ENCODE results near the gene IGFBP3. TPM values are rescaled to one million over a fixed set of nuclear protein-coding genes. Genes with fewer than 3 reads are reported as not detected.

IGFBP3 gene
- total RNA-seq, 1 experiment from 2014 or later = 224 TPM

DNA sequence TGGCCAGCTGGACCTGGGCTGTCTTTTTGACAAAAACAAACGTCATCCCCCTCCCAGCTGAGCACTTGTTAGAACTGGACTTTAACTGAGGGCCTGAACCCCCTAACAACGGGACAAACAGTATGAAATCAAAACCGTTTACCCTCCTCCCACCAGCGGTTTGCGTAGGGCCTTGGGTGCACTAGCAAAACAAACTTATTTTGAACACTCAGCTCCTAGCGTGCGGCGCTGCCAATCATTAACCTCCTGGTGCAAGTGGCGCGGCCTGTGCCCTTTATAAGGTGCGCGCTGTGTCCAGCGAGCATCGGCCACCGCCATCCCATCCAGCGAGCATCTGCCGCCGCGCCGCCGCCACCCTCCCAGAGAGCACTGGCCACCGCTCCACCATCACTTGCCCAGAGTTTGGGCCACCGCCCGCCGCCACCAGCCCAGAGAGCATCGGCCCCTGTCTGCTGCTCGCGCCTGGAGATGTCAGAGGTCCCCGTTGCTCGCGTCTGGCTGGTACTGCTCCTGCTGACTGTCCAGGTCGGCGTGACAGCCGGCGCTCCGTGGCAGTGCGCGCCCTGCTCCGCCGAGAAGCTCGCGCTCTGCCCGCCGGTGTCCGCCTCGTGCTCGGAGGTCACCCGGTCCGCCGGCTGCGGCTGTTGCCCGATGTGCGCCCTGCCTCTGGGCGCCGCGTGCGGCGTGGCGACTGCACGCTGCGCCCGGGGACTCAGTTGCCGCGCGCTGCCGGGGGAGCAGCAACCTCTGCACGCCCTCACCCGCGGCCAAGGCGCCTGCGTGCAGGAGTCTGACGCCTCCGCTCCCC, 32.7 kb downstream of the IGFBP3 start, which contains the start of gene IGFBP1:
IGFBP1 (plus strand) TSS at position 304 of the 808 bp plus-strand sequence; CDS start at position 469, 165 bp downstream.
- H3K36me3 ChIP-seq = no peaks in the 10 kb centered on the region
- H3K27me3 ChIP-seq = no peaks in the 10 kb centered on the region
- DNase-seq = no peak
- no peaks in the 10 kb centered on the region for H3K9me3 ChIP-seq
- H3K4me3 ChIP-seq = peak within 1 kb of the TSS; percentile 35

DNA sequence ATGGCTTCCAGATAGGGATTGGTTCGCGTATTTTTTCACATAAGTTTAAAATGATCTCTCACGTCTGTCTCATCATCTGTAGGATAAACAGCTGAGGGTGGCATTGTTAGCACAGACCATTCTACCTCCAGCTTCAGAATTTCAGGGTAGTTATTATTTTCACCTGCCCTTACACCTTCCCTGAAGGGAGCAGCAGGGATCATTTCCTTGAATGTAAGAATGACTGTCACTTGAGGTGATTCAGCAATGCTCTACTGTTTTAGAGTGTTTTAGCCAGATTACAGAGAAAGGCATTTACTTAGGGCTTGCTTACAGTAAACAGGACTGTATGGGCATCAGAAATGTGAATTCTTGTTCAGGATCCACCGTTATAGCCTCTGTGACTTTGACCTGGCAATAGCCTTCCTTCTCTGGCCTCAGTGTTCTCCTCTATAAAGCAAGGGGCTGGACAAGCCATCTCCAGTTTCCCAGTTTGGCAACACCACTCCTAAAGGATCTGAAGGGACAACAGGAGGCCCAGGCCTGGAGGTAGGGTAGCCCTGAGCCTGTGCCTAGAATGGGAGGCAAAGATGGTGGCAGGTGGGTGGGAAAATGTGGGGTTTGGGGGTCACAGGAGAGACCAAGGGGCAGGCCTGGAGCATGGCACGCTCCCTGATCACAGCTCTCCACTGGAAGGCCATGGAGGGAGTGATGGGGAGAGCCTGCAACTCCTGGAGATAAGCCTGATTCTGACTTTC, 34.0 kb downstream of the IGFBP3 start:
- Histone ChIP-seq H3K27me3 (no peaks in the 10 kb centered on the region), H3K9me3 (no peaks in the 10 kb centered on the region), H3K36me3 (no peaks in the 10 kb centered on the region), H3K4me3 (no peak overlapping the region)
- DNase-seq = no peak

DNA sequence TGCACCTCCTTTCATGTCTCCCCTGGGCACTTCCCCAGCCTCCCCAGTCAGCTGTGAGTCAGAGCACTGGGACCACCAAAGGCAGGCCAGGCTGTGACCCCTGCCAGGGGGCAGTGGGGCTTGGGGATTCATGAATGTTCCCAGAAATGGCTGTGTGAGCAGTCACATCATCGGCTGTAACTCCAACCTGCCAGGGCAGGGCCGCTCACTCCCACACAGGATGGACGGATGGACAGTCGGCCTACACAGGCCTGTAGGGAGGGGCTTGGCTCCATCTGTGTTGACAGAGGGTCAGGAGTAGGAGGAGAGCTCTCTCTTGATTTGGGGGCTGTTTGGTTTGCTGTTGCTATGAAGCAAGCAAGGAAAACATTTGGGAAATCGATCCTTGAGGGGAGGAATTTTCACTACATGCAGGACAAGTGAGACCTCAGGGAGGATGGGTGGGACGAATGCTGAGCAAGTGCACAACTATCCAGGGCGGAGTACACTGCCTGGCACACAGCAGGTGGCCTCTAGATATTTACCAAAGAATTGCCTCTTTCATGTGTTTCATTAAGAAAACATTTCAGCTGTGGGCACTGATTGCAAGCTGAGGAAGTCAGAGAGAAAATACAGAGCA, 35.7 kb downstream of the IGFBP3 start:
- no peaks in the 10 kb centered on the region for H3K36me3 ChIP-seq
- no peaks in the 10 kb centered on the region for H3K9me3 ChIP-seq
- peak; percentile 89 for DNase-seq
- no peaks in the 10 kb centered on the region for H3K27me3 ChIP-seq
- H3K4me3 ChIP-seq = no peak overlapping the region

DNA sequence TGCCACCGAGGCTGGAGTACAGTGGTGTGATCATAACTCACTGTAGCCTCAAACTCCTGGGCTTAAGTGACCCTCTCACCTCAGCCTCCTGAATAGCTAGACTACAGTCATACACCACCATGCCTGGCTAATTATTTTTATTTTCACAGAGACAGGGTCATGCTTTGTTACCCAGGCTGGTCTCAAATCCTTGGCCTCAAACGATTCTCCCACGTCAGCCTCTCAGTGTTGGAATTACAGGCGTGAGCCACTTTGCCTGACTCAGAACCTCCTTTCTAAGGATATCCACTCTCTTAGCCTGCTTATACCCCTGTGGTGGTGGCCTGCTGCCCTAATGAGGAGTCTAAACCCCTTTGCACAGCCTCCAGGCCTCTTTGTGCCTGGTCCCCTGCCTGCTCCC, 36.9 kb downstream of the IGFBP3 start:
- DNase-seq = no peak
- H3K4me3 ChIP-seq = no peak overlapping the region
- H3K27me3 ChIP-seq = no peaks in the 10 kb centered on the region
- H3K36me3 ChIP-seq = no peaks in the 10 kb centered on the region
- H3K9me3 ChIP-seq = no peaks in the 10 kb centered on the region

DNA sequence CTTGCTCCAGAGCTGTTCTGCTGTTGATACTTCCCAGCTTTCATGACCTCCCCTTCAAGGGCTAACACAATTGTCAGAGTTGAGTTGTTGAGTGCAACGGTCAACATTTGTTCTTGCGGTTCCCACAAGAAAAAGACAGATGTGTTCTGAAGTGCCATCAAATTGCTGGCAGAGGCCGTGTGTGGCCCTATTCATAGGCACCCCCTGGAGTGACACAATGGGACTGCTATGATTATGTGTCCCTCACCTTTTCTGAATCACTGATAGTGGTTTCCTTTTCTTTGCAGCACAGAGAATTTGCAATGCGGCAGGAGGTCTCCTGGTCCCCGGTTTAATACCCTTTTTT, 38.6 kb downstream of the IGFBP3 start:
- no peak for DNase-seq
- H3K27me3 ChIP-seq = no peaks in the 10 kb centered on the region
- H3K4me3 ChIP-seq = no peak overlapping the region
- peaks cover 6% of the 10 kb centered on the region; the same call in 1 of the 2 replicates for H3K9me3 ChIP-seq
- H3K36me3 ChIP-seq = no peaks in the 10 kb centered on the region

DNA sequence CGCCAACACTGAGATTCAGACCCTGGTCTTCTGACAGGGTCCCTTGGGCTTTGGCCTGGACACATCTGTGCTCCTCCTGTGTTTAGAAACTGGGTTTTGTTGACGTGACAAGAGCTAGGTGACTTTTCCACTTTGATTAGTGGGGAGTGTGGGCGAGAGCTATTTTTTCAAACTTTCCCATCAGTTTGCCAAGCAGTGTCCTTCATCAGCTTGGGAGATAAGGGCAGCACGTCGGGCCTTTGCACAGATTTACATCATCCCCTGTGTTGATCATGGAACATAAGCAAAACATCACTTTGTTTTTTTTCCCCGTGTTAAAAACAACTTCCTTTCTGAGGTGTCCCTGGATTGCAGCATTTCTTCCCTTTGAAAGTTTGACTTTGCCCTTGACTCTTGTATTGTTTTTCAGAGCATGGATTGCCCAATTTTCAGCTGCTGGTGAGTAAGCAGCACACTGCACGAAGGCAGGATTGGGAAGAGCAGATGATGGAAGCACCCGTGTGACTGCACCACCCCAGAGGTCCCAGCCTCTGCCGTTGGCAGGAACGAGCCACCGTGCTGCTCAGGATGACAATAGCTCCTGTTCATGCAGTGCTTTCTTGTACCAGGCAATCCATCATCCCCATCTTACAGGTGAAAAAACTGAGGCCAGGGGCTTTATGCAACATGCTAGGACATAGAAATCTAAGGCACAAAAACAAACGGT, 39.2 kb downstream of the IGFBP3 start:
- H3K36me3 ChIP-seq = no peaks in the 10 kb centered on the region
- no peak overlapping the region for H3K4me3 ChIP-seq
- H3K9me3 ChIP-seq = peaks cover 6% of the 10 kb centered on the region; the same call in 1 of the 2 replicates
- DNase-seq = peak; percentile 48
- H3K27me3 ChIP-seq = no peaks in the 10 kb centered on the region

DNA sequence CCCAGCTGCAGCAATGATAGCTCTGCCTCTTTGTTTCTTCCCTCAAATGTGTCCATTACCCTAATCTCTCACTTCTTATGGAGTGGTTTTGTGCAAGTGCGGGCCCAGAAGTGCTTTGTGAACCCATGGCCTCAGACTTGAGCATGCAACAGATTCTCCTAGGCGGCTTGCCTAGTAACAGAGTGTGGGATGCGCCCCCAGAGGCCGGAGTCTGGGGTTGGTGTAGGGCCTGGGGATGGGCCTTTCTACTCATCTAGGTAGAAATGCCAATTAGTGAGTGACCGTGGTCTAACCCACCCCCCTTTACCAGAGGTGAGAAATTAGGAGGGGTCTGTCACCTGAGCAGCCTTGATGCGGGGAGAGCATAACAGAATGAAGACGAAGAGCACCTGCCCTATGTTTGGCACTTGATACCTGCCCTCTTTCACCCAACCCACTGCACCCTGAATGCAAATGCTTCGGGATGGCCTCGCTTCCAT, 39.8 kb downstream of the IGFBP3 start:
- H3K4me3 ChIP-seq = no peak overlapping the region
- peaks cover 6% of the 10 kb centered on the region; the same call in 1 of the 2 replicates for H3K9me3 ChIP-seq
- no peaks in the 10 kb centered on the region for H3K36me3 ChIP-seq
- no peaks in the 10 kb centered on the region for H3K27me3 ChIP-seq
- no peak for DNase-seq

DNA sequence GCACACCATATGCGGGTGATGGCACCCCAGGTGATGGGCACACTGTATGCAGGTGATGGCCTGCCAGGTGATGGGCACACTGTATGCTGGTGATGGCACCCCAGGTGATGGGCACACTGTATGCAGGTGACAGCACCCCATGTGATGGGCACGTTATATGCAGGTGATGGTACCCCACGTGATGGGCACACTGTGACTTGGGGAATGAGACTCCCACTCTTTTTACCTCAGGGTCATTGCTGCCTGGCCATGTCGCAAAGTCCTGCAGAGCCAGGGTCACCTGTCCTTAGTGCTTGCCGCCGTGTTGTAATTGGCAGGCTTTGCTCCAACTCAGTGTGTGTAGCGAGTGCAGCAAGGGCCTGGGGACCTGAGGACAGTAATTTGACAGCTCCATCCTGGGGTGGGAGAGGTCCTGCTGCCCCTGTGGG, 40.6 kb downstream of the IGFBP3 start:
- Histone ChIP-seq H3K27me3 (no peaks in the 10 kb centered on the region), H3K9me3 (peaks cover 6% of the 10 kb centered on the region; the same call in 1 of the 2 replicates), H3K36me3 (no peaks in the 10 kb centered on the region), H3K4me3 (no peak overlapping the region)
- no peak for DNase-seq

DNA sequence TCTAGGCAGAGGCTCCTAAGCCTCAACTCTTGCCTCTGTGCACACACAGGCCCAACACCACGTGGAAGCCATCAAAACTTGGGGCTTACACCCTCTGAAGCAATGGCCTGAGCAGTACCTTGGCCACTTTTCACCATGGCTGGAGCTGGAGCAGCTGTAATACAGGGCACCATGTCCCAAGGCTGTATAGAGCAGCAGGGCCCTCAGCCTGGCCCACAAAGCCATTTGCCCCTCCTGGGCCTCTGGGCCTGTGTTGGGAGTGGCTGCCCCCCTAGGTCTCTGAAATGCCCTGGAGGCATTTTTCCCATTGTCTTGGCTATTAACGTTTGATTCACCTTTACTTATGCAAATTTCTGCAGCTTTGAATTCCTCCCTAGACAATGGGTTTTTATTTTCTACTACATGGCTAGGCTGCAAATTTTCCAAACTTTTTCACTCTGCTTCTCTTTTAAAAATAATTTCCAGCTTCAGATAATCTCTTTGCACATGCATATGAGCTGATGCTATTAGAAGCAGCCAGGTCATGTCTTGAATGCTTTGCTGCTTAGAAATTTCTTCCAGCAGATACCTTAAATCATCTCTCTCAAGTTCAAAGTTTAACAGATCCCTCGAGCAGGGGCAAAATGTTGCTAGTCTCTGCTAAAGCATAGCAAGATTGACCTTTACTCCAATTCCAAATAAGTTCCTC, 42.5 kb downstream of the IGFBP3 start:
- no peaks in the 10 kb centered on the region for H3K36me3 ChIP-seq
- H3K9me3 ChIP-seq = peaks cover 6% of the 10 kb centered on the region; the same call in 1 of the 2 replicates
- H3K27me3 ChIP-seq = no peaks in the 10 kb centered on the region
- H3K4me3 ChIP-seq = no peak overlapping the region
- DNase-seq = no peak

DNA sequence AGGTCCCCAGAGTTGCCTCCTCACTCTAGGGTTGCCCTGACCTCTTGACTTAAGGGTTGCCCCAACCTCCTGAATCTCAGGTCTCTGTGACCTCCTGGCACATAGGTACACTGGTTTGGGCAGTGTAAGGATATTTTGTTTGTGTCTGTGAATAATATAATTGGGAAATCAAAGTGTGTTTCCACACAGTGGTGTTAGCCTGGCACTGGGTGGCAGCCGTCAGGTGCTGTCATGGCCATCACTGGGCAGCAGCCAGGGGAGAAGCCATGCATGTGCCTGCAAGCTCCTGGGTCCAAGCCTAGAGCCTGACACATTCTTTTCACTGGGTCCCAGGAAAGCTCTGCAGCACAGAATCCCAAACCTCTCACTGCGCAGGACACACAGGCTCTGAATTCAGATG, 44.6 kb downstream of the IGFBP3 start:
- no peak for DNase-seq
- H3K27me3 ChIP-seq = no peaks in the 10 kb centered on the region
- H3K9me3 ChIP-seq = peaks cover 6% of the 10 kb centered on the region; the same call in 1 of the 2 replicates
- H3K4me3 ChIP-seq = no peak overlapping the region
- H3K36me3 ChIP-seq = no peaks in the 10 kb centered on the region

DNA sequence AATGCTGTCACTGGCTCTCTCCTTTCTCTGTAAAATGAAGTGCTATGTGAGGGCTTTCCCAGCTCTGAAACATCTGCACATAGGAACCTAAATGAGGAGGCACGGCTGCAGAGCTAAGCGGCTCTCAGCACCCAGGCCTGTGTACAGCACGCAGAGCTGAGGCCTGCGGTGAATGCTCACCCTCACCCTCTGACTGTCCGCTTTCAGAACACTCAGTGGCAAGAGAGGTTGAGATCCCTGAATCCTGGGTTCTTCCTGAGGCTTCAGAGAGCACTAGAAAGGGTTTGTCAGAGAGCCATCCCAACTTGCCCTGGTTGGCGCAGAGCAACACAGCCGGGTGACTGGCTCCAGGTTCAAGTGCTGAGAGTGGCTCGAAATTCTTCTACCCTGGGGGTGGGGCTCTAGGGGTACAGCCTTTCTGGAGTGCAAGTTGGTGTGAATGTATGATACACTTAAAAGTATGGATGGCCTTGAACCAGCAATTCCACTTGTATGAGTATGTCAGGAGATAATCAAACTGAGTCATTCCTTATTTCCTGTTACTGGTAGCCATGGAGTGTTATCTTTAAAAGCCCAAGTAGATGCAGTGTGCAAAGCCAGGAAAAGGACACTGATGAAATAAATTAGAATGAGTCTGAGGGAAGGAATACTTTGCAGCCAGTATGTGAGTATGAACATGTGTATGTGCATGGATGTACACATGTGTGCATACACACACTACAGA, 46.5 kb downstream of the IGFBP3 start:
- peaks cover 6% of the 10 kb centered on the region; the same call in 1 of the 2 replicates for H3K9me3 ChIP-seq
- H3K36me3 ChIP-seq = no peaks in the 10 kb centered on the region
- DNase-seq = peak; percentile 71
- H3K27me3 ChIP-seq = no peaks in the 10 kb centered on the region
- no peak overlapping the region for H3K4me3 ChIP-seq

DNA sequence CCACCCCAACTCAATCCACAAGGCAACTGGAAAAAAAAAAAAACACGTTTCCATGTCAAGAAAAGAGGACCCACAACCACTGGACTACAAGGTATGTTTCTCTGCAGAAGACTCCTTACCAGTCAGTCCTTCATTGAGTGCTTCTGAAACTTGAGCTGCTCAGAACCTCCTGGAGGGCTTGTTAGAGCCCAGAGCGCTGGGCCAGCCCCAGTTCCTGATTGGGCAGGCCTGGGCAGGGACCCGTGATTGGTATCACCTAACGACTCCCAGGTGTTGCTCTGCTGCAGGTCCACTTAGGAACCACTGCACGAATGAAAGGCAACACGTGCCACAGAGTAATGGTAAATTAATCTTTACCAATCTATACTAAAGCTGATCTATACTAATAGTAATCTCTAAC, 47.7 kb downstream of the IGFBP3 start:
- Histone ChIP-seq H3K4me3 (no peak overlapping the region), H3K36me3 (no peaks in the 10 kb centered on the region), H3K27me3 (no peaks in the 10 kb centered on the region), H3K9me3 (peaks cover 3% of the 10 kb centered on the region; the same call in 1 of the 2 replicates)
- no peak for DNase-seq

DNA sequence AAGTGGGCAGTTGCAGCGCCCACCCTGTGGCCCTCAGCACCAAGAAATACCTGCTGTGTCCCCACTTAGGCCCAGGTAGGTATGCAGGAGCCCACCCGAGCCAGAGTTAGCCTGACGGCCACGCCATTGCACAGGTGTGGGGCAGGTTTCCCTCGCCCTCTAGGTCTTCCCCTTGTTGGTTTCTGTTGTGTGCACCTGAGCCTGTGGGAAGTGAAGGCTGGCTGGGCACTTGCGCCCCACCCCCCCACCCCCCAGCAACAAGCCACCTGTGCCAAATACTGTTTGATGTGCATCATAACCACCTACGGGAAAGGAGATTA, 48.1 kb downstream of the IGFBP3 start, which contains the start of gene CCDC201:
CCDC201 (minus strand) TSS at position 48 of the 320 bp plus-strand sequence. CDS start 75 bp downstream, outside the sequence.
- H3K27me3 ChIP-seq = no peaks in the 10 kb centered on the region
- H3K36me3 ChIP-seq = no peaks in the 10 kb centered on the region
- no peak for DNase-seq
- 0 out of 2 replicates have a peak, but pooled peaks cover 3% of the 10 kb centered on the region for H3K9me3 ChIP-seq
- no peak within 1 kb of the TSS for H3K4me3 ChIP-seq

DNA sequence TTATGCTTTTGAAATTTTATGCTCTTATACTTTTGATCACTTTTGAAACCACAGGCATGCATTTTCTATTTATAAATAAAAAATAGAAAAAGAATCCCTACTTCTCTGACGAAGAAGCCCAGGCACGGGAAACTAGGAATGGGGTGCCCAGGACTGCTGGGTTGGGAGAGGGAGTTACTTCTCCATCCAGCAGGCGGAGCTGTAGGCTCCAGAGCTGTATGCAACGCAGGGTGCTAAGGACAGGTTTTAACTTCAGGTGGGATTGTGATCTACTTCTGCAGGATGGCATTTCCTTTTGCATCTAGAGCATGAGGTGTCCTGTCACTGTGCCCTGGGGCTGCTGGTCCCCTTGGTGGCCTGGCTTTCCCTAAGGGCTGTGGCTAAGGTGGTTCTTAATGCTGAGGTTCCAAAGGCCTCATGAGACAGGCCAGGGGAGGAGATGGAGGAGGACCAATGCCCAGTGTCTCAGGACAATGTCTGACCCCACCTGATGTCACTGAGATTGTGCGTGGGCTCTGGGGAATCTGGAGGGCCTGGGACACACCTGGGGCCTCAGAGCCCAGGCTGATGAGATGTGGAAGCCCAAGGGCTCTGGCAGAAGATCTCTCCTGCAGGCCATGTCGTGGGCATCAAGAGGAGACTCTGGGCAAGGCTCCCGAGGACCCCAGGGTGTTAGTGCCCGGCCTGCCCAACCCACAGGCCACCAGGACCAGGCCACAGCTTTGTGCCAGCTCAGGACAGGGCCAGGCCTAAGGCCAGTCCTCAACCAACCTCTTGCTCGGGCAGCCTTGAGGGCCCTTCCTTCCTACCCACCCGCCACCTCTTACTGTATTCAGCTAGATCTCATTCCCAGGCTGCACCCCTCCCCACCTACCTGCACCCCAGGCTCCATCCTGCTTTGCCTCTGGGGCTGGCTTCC, 48.7 kb downstream of the IGFBP3 start:
- DNase-seq = no peak
- no peaks in the 10 kb centered on the region for H3K9me3 ChIP-seq
- no peaks in the 10 kb centered on the region for H3K36me3 ChIP-seq
- H3K27me3 ChIP-seq = no peaks in the 10 kb centered on the region
- H3K4me3 ChIP-seq = no peak overlapping the region
